ENCODE results near the gene SMIM43. TPM values are rescaled to one million over a fixed set of nuclear protein-coding genes. Genes with fewer than 3 reads are reported as not detected.

Gene SMIM43
- total RNA-seq, 2 experiments from 2014 or later = not detected

DNA sequence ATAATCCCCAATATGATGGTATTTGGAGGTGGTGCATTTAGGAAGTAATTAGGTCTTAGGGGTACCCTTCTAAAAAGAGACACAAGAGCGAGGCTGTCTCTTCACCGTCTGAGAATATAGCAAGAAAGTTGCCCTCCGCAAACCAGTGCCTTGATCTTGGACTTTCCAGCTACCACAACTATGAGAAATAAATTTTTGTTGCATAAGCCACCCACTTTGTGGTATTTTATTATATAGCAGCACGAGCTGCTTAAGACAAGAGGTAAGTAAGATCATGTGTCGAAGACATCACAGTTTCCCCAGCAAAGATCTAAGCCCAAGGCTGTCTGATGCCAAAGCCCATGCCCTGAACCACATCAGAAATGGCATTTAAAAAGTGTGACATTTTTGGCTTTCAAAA, 26.5 kb upstream of the SMIM43 start:
- no peaks in the 10 kb centered on the region for H3K27me3 ChIP-seq (ENCODE audit: control insufficient read depth in 1 of 2, insufficient read depth in 2 of 2, low read length in 2 of 2)
- peaks cover 4% of the 10 kb centered on the region for H3K4me1 ChIP-seq (ENCODE audit: insufficient read depth, low read length)
- no peaks in the 10 kb centered on the region for H3K36me3 ChIP-seq (ENCODE audit: insufficient read depth, low read length)
- DNase-seq (no peak), ATAC-seq (ENCODE audit: poor library complexity) (no peak)
- intact Hi-C loops (cut with DNase I, micrococcal nuclease) = no loop called here
- H3K27me3 Mint-ChIP-seq = peaks cover 32% of the 10 kb centered on the region
- peaks cover 4% of the 10 kb centered on the region for H3K4me1 Mint-ChIP-seq (ENCODE audit: low read depth)
- ChIA-PET POLR2A (no interaction called here), CTCF (no interaction called here)
- TF ChIP-seq, protein P1, sequence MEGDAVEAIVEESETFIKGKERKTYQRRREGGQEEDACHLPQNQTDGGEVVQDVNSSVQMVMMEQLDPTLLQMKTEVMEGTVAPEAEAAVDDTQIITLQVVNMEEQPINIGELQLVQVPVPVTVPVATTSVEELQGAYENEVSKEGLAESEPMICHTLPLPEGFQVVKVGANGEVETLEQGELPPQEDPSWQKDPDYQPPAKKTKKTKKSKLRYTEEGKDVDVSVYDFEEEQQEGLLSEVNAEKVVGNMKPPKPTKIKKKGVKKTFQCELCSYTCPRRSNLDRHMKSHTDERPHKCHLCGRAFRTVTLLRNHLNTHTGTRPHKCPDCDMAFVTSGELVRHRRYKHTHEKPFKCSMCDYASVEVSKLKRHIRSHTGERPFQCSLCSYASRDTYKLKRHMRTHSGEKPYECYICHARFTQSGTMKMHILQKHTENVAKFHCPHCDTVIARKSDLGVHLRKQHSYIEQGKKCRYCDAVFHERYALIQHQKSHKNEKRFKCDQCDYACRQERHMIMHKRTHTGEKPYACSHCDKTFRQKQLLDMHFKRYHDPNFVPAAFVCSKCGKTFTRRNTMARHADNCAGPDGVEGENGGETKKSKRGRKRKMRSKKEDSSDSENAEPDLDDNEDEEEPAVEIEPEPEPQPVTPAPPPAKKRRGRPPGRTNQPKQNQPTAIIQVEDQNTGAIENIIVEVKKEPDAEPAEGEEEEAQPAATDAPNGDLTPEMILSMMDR (IDR thresholded peaks at IDR 0.05) = no peak
- H3K27ac Mint-ChIP-seq = no peak overlapping the region
- H3K4me3 ChIP-seq (ENCODE audit: low read length) = no peak overlapping the region
- H3K9me3 Mint-ChIP-seq = no peaks in the 10 kb centered on the region
- no peak overlapping the region for H3K4me3 Mint-ChIP-seq
- H3K9me3 ChIP-seq (ENCODE audit: control insufficient read depth in 1 of 2, insufficient read depth in 1 of 2, low read length in 2 of 2) = no peaks in the 10 kb centered on the region
- H3K36me3 Mint-ChIP-seq (ENCODE audit: low read depth) = no peaks in the 10 kb centered on the region
- no peak overlapping the region for H3K27ac ChIP-seq (ENCODE audit: low read depth in 1 of 2, low read length in 2 of 2)

DNA sequence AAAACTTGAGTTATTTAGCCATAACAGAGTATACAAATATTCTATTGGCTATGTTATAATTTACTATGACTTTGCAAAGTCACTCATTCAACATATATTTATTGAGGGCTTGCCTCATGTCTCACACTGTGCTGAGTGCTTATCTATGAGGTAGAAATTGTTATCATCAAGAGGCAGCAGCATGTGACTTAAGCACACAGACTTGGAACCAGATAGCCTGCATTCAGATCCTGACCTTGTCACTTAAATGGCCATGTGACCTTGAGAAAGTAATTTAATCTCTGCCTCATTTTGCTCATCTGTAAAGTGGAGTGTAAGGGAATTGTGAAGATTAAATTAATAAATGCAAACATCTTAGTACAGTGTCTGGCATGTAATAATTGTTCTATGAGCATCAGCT, 26.0 kb upstream of the SMIM43 start:
- H3K9me3 ChIP-seq (ENCODE audit: control insufficient read depth in 1 of 2, insufficient read depth in 1 of 2, low read length in 2 of 2) = no peaks in the 10 kb centered on the region
- intact Hi-C loops (cut with DNase I, micrococcal nuclease) = no loop called here
- Mint-ChIP-seq H3K9me3 (no peaks in the 10 kb centered on the region), H3K36me3 (ENCODE audit: low read depth) (no peaks in the 10 kb centered on the region), H3K27me3 (peaks cover 36% of the 10 kb centered on the region), H3K4me3 (no peak overlapping the region), H3K27ac (no peak overlapping the region), H3K4me1 (ENCODE audit: low read depth) (peaks cover 1% of the 10 kb centered on the region)
- ATAC-seq (ENCODE audit: poor library complexity) = no peak
- no peaks in the 10 kb centered on the region for H3K36me3 ChIP-seq (ENCODE audit: insufficient read depth, low read length)
- H3K4me1 ChIP-seq (ENCODE audit: insufficient read depth, low read length) = peaks cover 4% of the 10 kb centered on the region
- TF ChIP-seq, protein P1 (IDR thresholded peaks at IDR 0.05) = no peak
- DNase-seq = no peak
- H3K4me3 ChIP-seq (ENCODE audit: low read length) = no peak overlapping the region
- ChIA-PET POLR2A (no interaction called here), CTCF (no interaction called here)
- no peak overlapping the region for H3K27ac ChIP-seq (ENCODE audit: low read depth in 1 of 2, low read length in 2 of 2)
- no peaks in the 10 kb centered on the region for H3K27me3 ChIP-seq (ENCODE audit: control insufficient read depth in 1 of 2, insufficient read depth in 2 of 2, low read length in 2 of 2)

DNA sequence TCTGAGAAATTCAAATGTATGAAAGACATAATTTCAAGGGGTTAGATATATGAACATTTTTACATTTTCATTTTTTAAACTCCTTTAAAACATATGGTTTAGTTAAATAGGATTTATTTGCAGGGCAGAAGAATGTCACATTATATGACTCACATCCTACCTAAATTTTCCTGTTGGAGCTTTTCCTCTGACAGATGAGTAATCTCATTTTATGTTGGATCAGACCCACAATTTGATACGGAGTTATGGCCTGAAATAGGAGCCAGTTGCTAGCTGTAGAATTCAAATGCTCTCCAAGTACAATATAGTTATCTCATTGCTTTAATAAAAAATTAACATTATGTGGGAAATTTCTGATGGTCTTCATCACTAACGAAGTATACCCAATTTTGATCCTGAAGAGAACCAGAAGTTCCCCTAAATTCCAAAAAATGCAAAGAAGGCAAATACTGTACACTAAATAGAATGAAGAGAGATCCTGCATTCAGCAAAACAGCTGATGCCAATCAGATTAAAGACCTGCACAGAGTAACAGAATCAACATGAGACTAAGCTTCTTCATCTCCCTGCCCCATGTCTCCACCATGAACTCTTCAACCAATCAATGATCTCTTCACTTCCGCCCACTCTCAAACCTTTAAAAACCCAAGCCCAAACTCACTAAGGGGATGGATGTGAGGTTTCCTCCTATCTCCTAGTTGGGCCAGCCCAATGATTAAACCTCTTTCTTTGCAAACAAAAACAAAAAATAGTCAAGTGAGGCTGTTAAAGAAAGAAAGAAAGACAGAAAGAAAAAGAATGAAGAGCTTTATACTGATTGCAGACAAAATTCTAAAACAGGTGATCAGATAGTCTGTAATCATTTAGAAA, 25.2 kb upstream of the SMIM43 start:
- H3K27me3 Mint-ChIP-seq = peaks cover 44% of the 10 kb centered on the region
- Histone ChIP-seq H3K27me3 (ENCODE audit: control insufficient read depth in 1 of 2, insufficient read depth in 2 of 2, low read length in 2 of 2) (peaks cover 0 to 5% of the 10 kb centered on the region in 2 experiments), H3K4me3 (ENCODE audit: low read length) (no peak overlapping the region), H3K9me3 (ENCODE audit: control insufficient read depth in 1 of 2, insufficient read depth in 1 of 2, low read length in 2 of 2) (no peaks in the 10 kb centered on the region), H3K4me1 (ENCODE audit: insufficient read depth, low read length) (no peaks in the 10 kb centered on the region), H3K36me3 (ENCODE audit: insufficient read depth, low read length) (no peaks in the 10 kb centered on the region), H3K27ac (ENCODE audit: low read depth in 1 of 2, low read length in 2 of 2) (no peak overlapping the region)
- no peaks in the 10 kb centered on the region for H3K4me1 Mint-ChIP-seq (ENCODE audit: low read depth)
- no peak overlapping the region for H3K4me3 Mint-ChIP-seq
- H3K9me3 Mint-ChIP-seq = no peaks in the 10 kb centered on the region
- TF ChIP-seq, protein P1 (IDR thresholded peaks at IDR 0.05) = no peak
- ATAC-seq (ENCODE audit: poor library complexity) (no peak), DNase-seq (no peak)
- CTCF ChIA-PET = no interaction called here
- H3K27ac Mint-ChIP-seq = no peak overlapping the region
- POLR2A ChIA-PET = interaction anchor here (0.9 kb wide), 2 partner anchors 11 to 943 kb away, joined by 3 read pairs; partner anchors contain the start of genes BBS12 and EXOSC9
- intact Hi-C loops (cut with DNase I, micrococcal nuclease) = no loop called here
- H3K36me3 Mint-ChIP-seq (ENCODE audit: low read depth) = no peaks in the 10 kb centered on the region

Measured in CD4-positive, alpha-beta T cell (primary cell).